ENCODE data around the gene HS3ST4. TPM values are rescaled to one million over a fixed set of nuclear protein-coding genes. Genes with fewer than 3 reads are reported as not detected.
A peak's percentile ranks its signal among the peaks of the same experiment; 100 is the strongest.
"Not testable (repeated sequence)": the region's sequence is repeated elsewhere in the genome, so short reads cannot be mapped to it uniquely, and the experiment has no call there.

Gene HS3ST4
- total and polyA plus RNA-seq, 9 donors, result 0.04 to 0.81 (median 0.15) TPM; not detected in 3

- Histone ChIP-seq H3K4me3 (ENCODE audit: low read length) (no peak overlapping the region), H3K27me3 (ENCODE audit: control insufficient read depth, insufficient read depth, low read length) (no peaks in the 10 kb centered on the region), H3K4me1 (ENCODE audit: control insufficient read depth, insufficient read depth, low read length) (peaks cover 8% of the 10 kb centered on the region), H3K9me3 (replicated peaks; ENCODE audit: control insufficient read depth, low read depth, low read length) (no peaks in the 10 kb centered on the region), H3K27ac (ENCODE audit: low read length) (peak overlapping the region; percentile 90), H3K36me3 (ENCODE audit: control insufficient read depth, insufficient read depth, low read length) (no peaks in the 10 kb centered on the region)
- peak; percentile 98 for DNase-seq
- WGBS (ENCODE audit: insufficient coverage), result no CpG with 5 or more reads among the region's 5 CpGs
Measured at GRCh38 chr16:26070302-26071100, 378.7 kb downstream of the HS3ST4 start.

- Histone ChIP-seq H3K4me1 (ENCODE audit: control insufficient read depth, insufficient read depth, low read length) (peaks cover 8% of the 10 kb centered on the region), H3K27ac (ENCODE audit: low read length) (peak overlapping the region; percentile 90), H3K36me3 (ENCODE audit: control insufficient read depth, insufficient read depth, low read length) (no peaks in the 10 kb centered on the region), H3K27me3 (ENCODE audit: control insufficient read depth, insufficient read depth, low read length) (no peaks in the 10 kb centered on the region), H3K4me3 (ENCODE audit: low read length) (no peak overlapping the region), H3K9me3 (replicated peaks; ENCODE audit: control insufficient read depth, low read depth, low read length) (no peaks in the 10 kb centered on the region)
- WGBS (ENCODE audit: insufficient coverage), result 37% methylated on average over 4 of the region's 9 CpGs
- DNase-seq, result peak; percentile 76
Measured at GRCh38 chr16:26071101-26071866, 379.5 kb downstream of the HS3ST4 start.

- WGBS (ENCODE audit: insufficient coverage), result 30% methylated on average over 8 of the region's 10 CpGs
- no peak for DNase-seq
Measured at GRCh38 chr16:26078716-26079355, 387.1 kb downstream of the HS3ST4 start.

GRCh38 chr16:26087091-26087490 is 395.3 kb downstream of the HS3ST4 start:
- WGBS (ENCODE audit: insufficient coverage), result 50% methylated on average over 1 of the region's 2 CpGs
- Histone ChIP-seq H3K4me1 (ENCODE audit: control insufficient read depth, insufficient read depth, low read length) (no peaks in the 10 kb centered on the region), H3K9me3 (replicated peaks; ENCODE audit: control insufficient read depth, low read depth, low read length) (no peaks in the 10 kb centered on the region), H3K36me3 (ENCODE audit: control insufficient read depth, insufficient read depth, low read length) (no peaks in the 10 kb centered on the region), H3K4me3 (ENCODE audit: low read length) (no peak overlapping the region), H3K27ac (ENCODE audit: low read length) (no peak overlapping the region), H3K27me3 (ENCODE audit: control insufficient read depth, insufficient read depth, low read length) (no peaks in the 10 kb centered on the region)
- DNase-seq, result no peak

More at GRCh38 chr16:26078716-26079355, 387.1 kb downstream of the HS3ST4 start:
- Histone ChIP-seq H3K36me3 (ENCODE audit: control insufficient read depth, insufficient read depth, low read length) (no peaks in the 10 kb centered on the region), H3K27me3 (ENCODE audit: control insufficient read depth, insufficient read depth, low read length) (no peaks in the 10 kb centered on the region), H3K9me3 (replicated peaks; ENCODE audit: control insufficient read depth, low read depth, low read length) (peaks cover 4% of the 10 kb centered on the region), H3K4me1 (ENCODE audit: control insufficient read depth, insufficient read depth, low read length) (peaks cover 4% of the 10 kb centered on the region), H3K4me3 (ENCODE audit: low read length) (no peak overlapping the region), H3K27ac (ENCODE audit: low read length) (no peak overlapping the region)

- no CpG with 5 or more reads among the region's 1 CpG for WGBS (ENCODE audit: insufficient coverage)
- Histone ChIP-seq H3K36me3 (ENCODE audit: control insufficient read depth, insufficient read depth, low read length) (no peaks in the 10 kb centered on the region), H3K9me3 (replicated peaks; ENCODE audit: control insufficient read depth, low read depth, low read length) (no peaks in the 10 kb centered on the region)
Measured at GRCh38 chr16:26091511-26091910, 399.8 kb downstream of the HS3ST4 start.

GRCh38 chr16:26098206-26098605 is 406.4 kb downstream of the HS3ST4 start:
- H3K36me3 ChIP-seq (ENCODE audit: control insufficient read depth, insufficient read depth, low read length); DNase-seq; H3K27ac ChIP-seq (ENCODE audit: low read length); H3K4me1 ChIP-seq (ENCODE audit: control insufficient read depth, insufficient read depth, low read length); H3K4me3 ChIP-seq (ENCODE audit: low read length); H3K9me3 ChIP-seq (replicated peaks; ENCODE audit: control insufficient read depth, low read depth, low read length); H3K27me3 ChIP-seq (ENCODE audit: control insufficient read depth, insufficient read depth, low read length): not testable (repeated sequence)
- no CpG with 5 or more reads among the region's 3 CpGs for whole genome bisulfite sequencing (ENCODE audit: insufficient coverage)

More at GRCh38 chr16:26091511-26091910, 399.8 kb downstream of the HS3ST4 start:
- Histone ChIP-seq H3K4me1 (ENCODE audit: control insufficient read depth, insufficient read depth, low read length) (no peaks in the 10 kb centered on the region), H3K27ac (ENCODE audit: low read length) (no peak overlapping the region), H3K27me3 (ENCODE audit: control insufficient read depth, insufficient read depth, low read length) (no peaks in the 10 kb centered on the region), H3K4me3 (ENCODE audit: low read length) (no peak overlapping the region)
- DNase-seq, result no peak

GRCh38 chr16:26102369-26102768 is 410.6 kb downstream of the HS3ST4 start:
- Histone ChIP-seq H3K4me1 (ENCODE audit: control insufficient read depth, insufficient read depth, low read length) (no peaks in the 10 kb centered on the region), H3K27me3 (ENCODE audit: control insufficient read depth, insufficient read depth, low read length) (no peaks in the 10 kb centered on the region), H3K9me3 (replicated peaks; ENCODE audit: control insufficient read depth, low read depth, low read length) (no peaks in the 10 kb centered on the region), H3K4me3 (ENCODE audit: low read length) (no peak overlapping the region), H3K27ac (ENCODE audit: low read length) (no peak overlapping the region), H3K36me3 (ENCODE audit: control insufficient read depth, insufficient read depth, low read length) (no peaks in the 10 kb centered on the region)
- WGBS (ENCODE audit: insufficient coverage), result 90% methylated on average over 1 of the region's 6 CpGs
- DNase-seq, result no peak

GRCh38 chr16:26108836-26109505 is 417.2 kb downstream of the HS3ST4 start:
- WGBS (ENCODE audit: insufficient coverage), result no CpG with 5 or more reads among the region's 13 CpGs
- no peak overlapping the region for H3K27ac ChIP-seq (ENCODE audit: low read length)
- no peaks in the 10 kb centered on the region for H3K9me3 ChIP-seq (replicated peaks; ENCODE audit: control insufficient read depth, low read depth, low read length)
- no peaks in the 10 kb centered on the region for H3K4me1 ChIP-seq (ENCODE audit: control insufficient read depth, insufficient read depth, low read length)
- H3K27me3 ChIP-seq (ENCODE audit: control insufficient read depth, insufficient read depth, low read length), result no peaks in the 10 kb centered on the region
- DNase-seq, result no peak
- no peaks in the 10 kb centered on the region for H3K36me3 ChIP-seq (ENCODE audit: control insufficient read depth, insufficient read depth, low read length)
- H3K4me3 ChIP-seq (ENCODE audit: low read length), result no peak overlapping the region

- Histone ChIP-seq H3K4me3 (ENCODE audit: low read length) (no peak overlapping the region), H3K9me3 (replicated peaks; ENCODE audit: control insufficient read depth, low read depth, low read length) (no peaks in the 10 kb centered on the region), H3K27me3 (ENCODE audit: control insufficient read depth, insufficient read depth, low read length) (no peaks in the 10 kb centered on the region), H3K27ac (ENCODE audit: low read length) (no peak overlapping the region), H3K4me1 (ENCODE audit: control insufficient read depth, insufficient read depth, low read length) (no peaks in the 10 kb centered on the region), H3K36me3 (ENCODE audit: control insufficient read depth, insufficient read depth, low read length) (no peaks in the 10 kb centered on the region)
- WGBS (ENCODE audit: insufficient coverage), result no CpG with 5 or more reads among the region's 5 CpGs
- peak; percentile 26 for DNase-seq
Measured at GRCh38 chr16:26111900-26112299, 420.1 kb downstream of the HS3ST4 start.

Measured in muscle of leg (tissue), 11 donors.